ENCODE data around the gene RFX4.

DNA sequence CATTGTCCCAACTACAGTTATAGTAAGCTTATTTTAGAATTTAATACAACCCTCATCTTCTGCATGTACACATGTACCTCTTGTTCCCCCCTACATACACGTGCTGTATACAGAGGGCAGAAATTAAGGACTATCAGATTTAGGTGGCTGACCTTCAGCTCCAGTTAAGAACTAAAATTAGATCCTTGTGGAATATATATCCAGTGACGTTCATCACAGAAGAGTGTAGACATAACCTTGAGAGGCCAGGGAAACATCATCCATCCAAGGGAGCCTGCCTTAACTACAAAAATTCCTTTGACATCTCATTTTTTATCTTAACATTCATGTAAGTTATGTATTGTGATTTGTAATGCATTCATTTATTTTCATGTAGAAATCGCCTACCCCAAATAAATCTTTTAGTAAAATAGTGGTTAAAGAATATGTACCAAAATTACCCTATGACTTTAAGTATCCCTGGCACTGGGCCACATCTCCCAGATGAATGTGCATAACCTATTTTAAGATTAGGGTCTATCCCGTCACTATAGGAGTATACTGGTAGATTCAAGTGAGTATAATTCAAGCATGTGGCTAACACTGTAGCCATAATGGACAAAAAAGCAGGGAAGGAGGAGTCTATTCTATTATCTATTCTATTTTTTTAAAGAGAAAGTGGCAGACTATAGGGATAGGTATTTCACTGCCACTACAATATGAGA lies 219.2 kb downstream of the RFX4 start:
- TF ChIP-seq, protein P1, sequence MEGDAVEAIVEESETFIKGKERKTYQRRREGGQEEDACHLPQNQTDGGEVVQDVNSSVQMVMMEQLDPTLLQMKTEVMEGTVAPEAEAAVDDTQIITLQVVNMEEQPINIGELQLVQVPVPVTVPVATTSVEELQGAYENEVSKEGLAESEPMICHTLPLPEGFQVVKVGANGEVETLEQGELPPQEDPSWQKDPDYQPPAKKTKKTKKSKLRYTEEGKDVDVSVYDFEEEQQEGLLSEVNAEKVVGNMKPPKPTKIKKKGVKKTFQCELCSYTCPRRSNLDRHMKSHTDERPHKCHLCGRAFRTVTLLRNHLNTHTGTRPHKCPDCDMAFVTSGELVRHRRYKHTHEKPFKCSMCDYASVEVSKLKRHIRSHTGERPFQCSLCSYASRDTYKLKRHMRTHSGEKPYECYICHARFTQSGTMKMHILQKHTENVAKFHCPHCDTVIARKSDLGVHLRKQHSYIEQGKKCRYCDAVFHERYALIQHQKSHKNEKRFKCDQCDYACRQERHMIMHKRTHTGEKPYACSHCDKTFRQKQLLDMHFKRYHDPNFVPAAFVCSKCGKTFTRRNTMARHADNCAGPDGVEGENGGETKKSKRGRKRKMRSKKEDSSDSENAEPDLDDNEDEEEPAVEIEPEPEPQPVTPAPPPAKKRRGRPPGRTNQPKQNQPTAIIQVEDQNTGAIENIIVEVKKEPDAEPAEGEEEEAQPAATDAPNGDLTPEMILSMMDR (conservative IDR thresholded peaks at IDR 0.05 in 1 of 2, IDR thresholded peaks at IDR 0.05 in 1 of 2; ENCODE audit: extremely low read depth in 1 of 2, insufficient read depth in 1 of 2, low read depth in 1 of 2, low read length in 2 of 2): no peak
- TF ChIP-seq EZH2 (IDR thresholded peaks at IDR 0.05; ENCODE audit: borderline replicate concordance, low read length): no peak

All from mammary epithelial cell (primary cell).